NOMO-1 treated with DMSO at 0.1 percent for 48 hours (cell line): ENCODE results near the gene NXF3.
"Not testable (repeated sequence)": the region's sequence is repeated elsewhere in the genome, so short reads cannot be mapped to it uniquely, and the experiment has no call there.

Experiments
- DNase-seq: peaks from one replicate; lab custom pipeline; 2025; ENCODE audit not compliant: unreplicated experiment; lab: John Stamatoyannopoulos, UW

NXF3 gene

GRCh38 chrX:103092942-103093341, at the start of gene NXF3:
TSS of gene NXF3 (minus strand) at chrX:103093143. CDS start at chrX:103093023, 120 bp downstream.
- peak; percentile 74 for DNase-seq

- DNase-seq: not testable (repeated sequence)
Observed at GRCh38 chrX:103136528-103136927, 43.6 kb upstream of the NXF3 start.

GRCh38 chrX:103124284-103124683, 31.3 kb upstream of the NXF3 start:
- no peak for DNase-seq

- DNase-seq: no peak
Observed at GRCh38 chrX:103120748-103121147, 27.8 kb upstream of the NXF3 start.

GRCh38 chrX:103116970-103117369, 24.0 kb upstream of the NXF3 start:
- not testable (repeated sequence) for DNase-seq

- not testable (repeated sequence) for DNase-seq
Observed at GRCh38 chrX:103109497-103109896, 16.6 kb upstream of the NXF3 start.

- DNase-seq: no peak
Observed at GRCh38 chrX:103107836-103108235, 14.9 kb upstream of the NXF3 start.

- DNase-seq: not testable (repeated sequence)
Observed at GRCh38 chrX:103107227-103107737, 14.3 kb upstream of the NXF3 start.

GRCh38 chrX:103104370-103104769, 11.4 kb upstream of the NXF3 start:
- DNase-seq: not testable (repeated sequence)

GRCh38 chrX:103103866-103104265, 10.9 kb upstream of the NXF3 start:
- not testable (repeated sequence) for DNase-seq

GRCh38 chrX:103101299-103102042, 8.5 kb upstream of the NXF3 start:
- DNase-seq: no peak

- DNase-seq: no peak
Observed at GRCh38 chrX:103100484-103100883, 7.5 kb upstream of the NXF3 start.

GRCh38 chrX:103099691-103100090, 6.7 kb upstream of the NXF3 start:
- no peak for DNase-seq

GRCh38 chrX:103098488-103098887, 5.5 kb upstream of the NXF3 start:
- DNase-seq: no peak

- no peak for DNase-seq
Observed at GRCh38 chrX:103081051-103081450, 11.9 kb downstream of the NXF3 start.

- DNase-seq: peak; percentile 8
Observed at GRCh38 chrX:103073467-103073866, 19.5 kb downstream of the NXF3 start.

- no peak for DNase-seq
Observed at GRCh38 chrX:103066606-103067005, 26.3 kb downstream of the NXF3 start.

- DNase-seq: peak; percentile 66
Observed at GRCh38 chrX:103063918-103064434, 29.0 kb downstream of the NXF3 start, which contains the start of gene BEX1. TSS of gene BEX1 (minus strand) at chrX:103064171. CDS start at chrX:103063274, 897 bp downstream.

- DNase-seq: peak; percentile 42
Observed at GRCh38 chrX:103063191-103063845, 29.6 kb downstream of the NXF3 start.

- no peak for DNase-seq
Observed at GRCh38 chrX:103061486-103061885, 31.5 kb downstream of the NXF3 start.

GRCh38 chrX:103056902-103057301, 36.0 kb downstream of the NXF3 start:
- DNase-seq: no peak

- no peak for DNase-seq
Observed at GRCh38 chrX:103052625-103053024, 40.3 kb downstream of the NXF3 start.
